WTC11 (cell line): ENCODE measurements around the gene GID4. TPM values are rescaled to one million over a fixed set of nuclear protein-coding genes. Genes with fewer than 3 reads are reported as not detected.

Experiments used
- ATAC-seq: fragments of 200-7000 bp; cut with Tn5 transposase; 2 replicates; pipeline ENCODE4 v1.10.0; 2021; ENCODE audit warnings: mild to moderate bottlenecking, moderate library complexity
- CTCF ChIA-PET: fragments of 300-600 bp; sonication (Branson Sonifier 250); formaldehyde crosslinking; loops from one replicate; lab custom pipeline; 2021; ENCODE audit warnings: antibody characterized with exemption; lab: Charles Lee
- POLR2A ChIA-PET: fragments of 350-600 bp; sonication (Branson Sonifier 250); formaldehyde crosslinking; loops from one replicate; lab custom pipeline; 2021; ENCODE audit warnings: antibody characterized with exemption; lab: Charles Lee
- DNase-seq: peaks from one replicate; pipeline ENCODE4 v3.0.0; 2021; ENCODE audit warnings: low spot score
- H3K27ac Mint-ChIP-seq: 2 replicates; pipeline ENCODE4 v1.8.0; 2021; ENCODE audit warnings: mixed read lengths
- H3K27me3 Mint-ChIP-seq: 2 replicates; pipeline ENCODE4 v1.8.0; 2021; ENCODE audit warnings: low read depth, mild to moderate bottlenecking, moderate library complexity, mixed read lengths
- H3K36me3 Mint-ChIP-seq: 2 replicates; pipeline ENCODE4 v1.8.0; 2021; ENCODE audit warnings: mixed read lengths
- H3K4me1 Mint-ChIP-seq: 2 replicates; pipeline ENCODE4 v1.8.0; 2022; ENCODE audit warnings: mixed read lengths
- H3K4me3 Mint-ChIP-seq: 2 replicates; pipeline ENCODE4 v1.8.0; 2021; ENCODE audit warnings: mild to moderate bottlenecking, moderate library complexity, mixed read lengths
- H3K9me3 Mint-ChIP-seq: 2 replicates; pipeline ENCODE4 v1.8.0; 2021; ENCODE audit warnings: mixed read lengths
- CTCF ChIP-seq: fragments of 200-600 bp; IDR thresholded peaks from 2 replicates; pipeline ENCODE4 v1.8.0; 2022; ENCODE audit warnings: antibody characterized with exemption
- ESRRA ChIP-seq: sonication (generic); formaldehyde crosslinking; IDR thresholded peaks from 2 replicates; pipeline ENCODE4 v1.8.1; 2022; ENCODE audit warnings: mild to moderate bottlenecking, missing genetic modification reagents, borderline replicate concordance
- FOXP1 ChIP-seq: sonication (generic); formaldehyde crosslinking; IDR thresholded peaks from 2 replicates; pipeline ENCODE4 v1.8.0; 2022; ENCODE audit warnings: missing genetic modification reagents, mild to moderate bottlenecking, moderate library complexity, borderline replicate concordance
- GABPB1 ChIP-seq: sonication (generic); formaldehyde crosslinking; IDR thresholded peaks from 2 replicates; pipeline ENCODE4 v1.8.1; 2023; ENCODE audit warnings: mild to moderate bottlenecking, missing genetic modification reagents
- GTF2I ChIP-seq: fragments of 250-450 bp; sonication (Bioruptor Pico); conservative IDR thresholded peaks from 2 replicates; pipeline ENCODE4 v1.4.0; 2021; ENCODE audit warnings: mild to moderate bottlenecking
- IRF1 ChIP-seq: sonication (generic); formaldehyde crosslinking; IDR thresholded peaks from 2 replicates; pipeline ENCODE4 v1.8.0; 2023; ENCODE audit warnings: missing genetic modification reagents
- NFATC4 ChIP-seq: fragments of 250-450 bp; sonication (Bioruptor Pico); IDR thresholded peaks from 2 replicates; pipeline ENCODE4 v1.9.0; 2021; ENCODE audit warnings: mild to moderate bottlenecking
- NR1H2 ChIP-seq: sonication (generic); formaldehyde crosslinking; IDR thresholded peaks from 2 replicates; pipeline ENCODE4 v1.9.0; 2021; ENCODE audit warnings: mild to moderate bottlenecking, moderate library complexity, missing genetic modification reagents
- NR2C2 ChIP-seq: sonication (generic); formaldehyde crosslinking; IDR thresholded peaks from 2 replicates; pipeline ENCODE4 v1.8.0; 2022; ENCODE audit warnings: mild to moderate bottlenecking, missing genetic modification reagents
- NR3C1 ChIP-seq: sonication (generic); formaldehyde crosslinking; conservative IDR thresholded peaks from 2 replicates; pipeline ENCODE4 v1.8.1; 2023; ENCODE audit warnings: low read depth, mild to moderate bottlenecking, missing genetic modification reagents
- PRDM15 ChIP-seq: sonication (generic); formaldehyde crosslinking; IDR thresholded peaks from 2 replicates; pipeline ENCODE4 v1.8.0; 2022; ENCODE audit warnings: missing genetic modification reagents
- TEAD1 ChIP-seq: sonication (generic); formaldehyde crosslinking; IDR thresholded peaks from 2 replicates; pipeline ENCODE4 v1.8.0; 2022; ENCODE audit warnings: mild to moderate bottlenecking, missing genetic modification reagents
- ZBTB43 ChIP-seq: sonication (generic); formaldehyde crosslinking; IDR thresholded peaks from 2 replicates; pipeline ENCODE4 v1.8.1; 2023; ENCODE audit warnings: mild to moderate bottlenecking, missing genetic modification reagents
- ZNF121 ChIP-seq: sonication (generic); formaldehyde crosslinking; IDR thresholded peaks from 2 replicates; pipeline ENCODE4 v1.8.0; 2023; ENCODE audit warnings: missing genetic modification reagents
- ZNF219 ChIP-seq: sonication (generic); formaldehyde crosslinking; IDR thresholded peaks from 2 replicates; pipeline ENCODE4 v1.8.0; 2023; ENCODE audit warnings: missing genetic modification reagents, mild to moderate bottlenecking, borderline replicate concordance
- ZNF232 ChIP-seq: sonication (generic); formaldehyde crosslinking; IDR thresholded peaks from 2 replicates; pipeline ENCODE4 v1.8.0; 2022; ENCODE audit warnings: mild to moderate bottlenecking, missing genetic modification reagents
- ZNF671 ChIP-seq: fragments of 250-450 bp; sonication (Bioruptor Pico); IDR thresholded peaks from 2 replicates; pipeline ENCODE4 v1.8.0; 2021; ENCODE audit warnings: mild to moderate bottlenecking
- ZSCAN18 ChIP-seq: fragments of 250-450 bp; sonication (Bioruptor Pico); IDR thresholded peaks from 2 replicates; pipeline ENCODE4 v2.1.2; 2022; ENCODE audit warnings: mild to moderate bottlenecking, moderate library complexity
- total RNA-seq: library from RNA; stranded (reverse); gene quantifications from 3 replicates; pipeline ENCODE4 v1.2.3, GENCODE V29; 2021
- TF ChIP-seq, protein P1 (sequence below): sonication (generic); formaldehyde crosslinking; IDR thresholded peaks from 2 replicates; pipeline ENCODE4 v1.8.1; 2022; ENCODE audit warnings: missing genetic modification reagents, borderline replicate concordance

GID4 gene
- total RNA-seq, 1 experiment from 2014 or later: 16.0 TPM

- CTCF ChIA-PET: no interaction called here
- H3K36me3 Mint-ChIP-seq: peaks cover 8% of the 10 kb centered on the region
- POLR2A ChIA-PET: no interaction called here
- DNase-seq (no peak), ATAC-seq (no peak)
- peaks cover 5% of the 10 kb centered on the region for H3K4me1 Mint-ChIP-seq
- H3K27ac Mint-ChIP-seq: no peak overlapping the region
- H3K4me3 Mint-ChIP-seq: no peak overlapping the region
- no peaks in the 10 kb centered on the region for H3K27me3 Mint-ChIP-seq
- TF ChIP-seq ZNF671 (CRISPR knock-in tag) (no peak), ZNF121 (CRISPR knock-in tag) (0 out of 2 replicates have a peak, but pooled peaks have one; percentile 26), ZBTB43 (CRISPR knock-in tag) (no peak), TEAD1 (CRISPR knock-in tag) (no peak), ZSCAN18 (CRISPR knock-in tag) (no peak), NFATC4 (CRISPR knock-in tag) (no peak)
- no peaks in the 10 kb centered on the region for H3K9me3 Mint-ChIP-seq
Measured at GRCh38 chr17:18069101-18069500, 29.9 kb downstream of the GID4 start.

DNA sequence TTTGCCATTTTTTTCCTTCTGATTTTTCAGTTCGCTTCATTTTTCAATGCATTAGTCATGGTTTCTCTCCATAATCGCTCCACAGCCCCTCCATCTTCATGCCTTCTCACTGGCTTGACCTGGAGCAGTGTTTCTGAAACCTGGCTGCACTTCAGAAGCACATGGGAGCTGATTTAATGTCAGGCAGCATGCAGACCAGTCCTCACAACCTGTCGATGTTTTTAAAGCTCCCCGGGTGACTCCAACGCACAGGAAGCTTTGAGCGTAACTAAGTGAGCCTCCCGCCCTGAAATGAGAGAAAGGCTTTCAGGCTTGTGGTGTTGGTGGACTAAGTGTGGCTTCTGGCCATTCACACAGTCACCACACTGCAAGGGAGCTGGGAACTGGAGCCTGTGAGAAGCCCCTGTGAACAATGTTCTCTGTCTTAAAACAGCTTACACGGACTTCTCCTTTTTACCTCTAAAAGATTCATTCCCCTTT is 31.7 kb downstream of the GID4 start:
- ChIA-PET CTCF (interaction anchor here (0.6 to 0.7 kb wide), 2 partner anchors 39 to 70 kb away, joined by 3 read pairs; no protein-coding TSS in a partner anchor), POLR2A (no interaction called here)
- Mint-ChIP-seq H3K4me1 (peaks cover 5% of the 10 kb centered on the region), H3K27me3 (peaks cover 1% of the 10 kb centered on the region; the same call in 1 of the 2 replicates), H3K27ac (no peak overlapping the region), H3K4me3 (no peak overlapping the region), H3K9me3 (no peaks in the 10 kb centered on the region), H3K36me3 (no peaks in the 10 kb centered on the region)
- TF ChIP-seq NR3C1 (no peak), NR2C2 (CRISPR knock-in tag) (no peak), IRF1 (CRISPR knock-in tag) (no peak), GABPB1 (no peak), ZNF219 (no peak), CTCF (no peak), GTF2I (no peak), NR1H2 (CRISPR knock-in tag) (no peak), PRDM15 (CRISPR knock-in tag) (no peak), ZNF232 (CRISPR knock-in tag) (no peak), FOXP1 (CRISPR knock-in tag) (no peak), ZNF671 (CRISPR knock-in tag) (no peak), ESRRA (CRISPR knock-in tag) (no peak)
- TF ChIP-seq, protein P1, sequence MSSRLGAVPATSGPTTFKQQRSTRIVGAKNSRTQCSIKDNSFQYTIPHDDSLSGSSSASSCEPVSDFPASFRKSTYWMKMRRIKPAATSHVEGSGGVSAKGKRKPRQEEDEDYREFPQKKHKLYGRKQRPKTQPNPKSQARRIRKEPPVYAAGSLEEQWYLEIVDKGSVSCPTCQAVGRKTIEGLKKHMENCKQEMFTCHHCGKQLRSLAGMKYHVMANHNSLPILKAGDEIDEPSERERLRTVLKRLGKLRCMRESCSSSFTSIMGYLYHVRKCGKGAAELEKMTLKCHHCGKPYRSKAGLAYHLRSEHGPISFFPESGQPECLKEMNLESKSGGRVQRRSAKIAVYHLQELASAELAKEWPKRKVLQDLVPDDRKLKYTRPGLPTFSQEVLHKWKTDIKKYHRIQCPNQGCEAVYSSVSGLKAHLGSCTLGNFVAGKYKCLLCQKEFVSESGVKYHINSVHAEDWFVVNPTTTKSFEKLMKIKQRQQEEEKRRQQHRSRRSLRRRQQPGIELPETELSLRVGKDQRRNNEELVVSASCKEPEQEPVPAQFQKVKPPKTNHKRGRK: no peak
- ATAC-seq: no peak; the same call in none of the 2 replicates
- DNase-seq: no peak
